ENCODE results near the gene TEF. TPM values are rescaled to one million over a fixed set of nuclear protein-coding genes. Genes with fewer than 3 reads are reported as not detected.

TEF gene
- polyA plus RNA-seq, 1 donor (not counting 4 experiments of a cell fraction or from before 2014, with no cell fraction given): 12.4 TPM

GRCh38 chr22:41383085-41383484 is 1.3 kb downstream of the TEF start:
- peak overlapping the region; percentile 80 for H3K9ac ChIP-seq (ENCODE audit: control insufficient read depth, extremely low read depth, insufficient read depth, low read length)
- no peaks in the 10 kb centered on the region for H3K9me3 ChIP-seq (ENCODE audit: control insufficient read depth, low read depth, low read length)
- no peaks in the 10 kb centered on the region for H4K20me1 ChIP-seq (ENCODE audit: control insufficient read depth, extremely low read depth, insufficient read depth, low read length)
- peak overlapping the region; percentile 87 for H3K4me2 ChIP-seq (ENCODE audit: control insufficient read depth, extremely low read depth, insufficient read depth, low read depth, low read length)
- peak overlapping the region; percentile 72 to 88 (median 73) for H3K4me3 ChIP-seq (ENCODE audit: control insufficient read depth in 2 of 3, extremely low read depth in 1 of 3, insufficient read depth in 2 of 3, low read depth in 1 of 3, low read length in 3 of 3)
- H3K27me3 ChIP-seq (ENCODE audit: control insufficient read depth, extremely low read depth, insufficient read depth, low read length): no peaks in the 10 kb centered on the region
- H2AFZ ChIP-seq (ENCODE audit: control insufficient read depth, low read length): no peak overlapping the region
- H3K9me1 ChIP-seq (ENCODE audit: control insufficient read depth, extremely low read depth, insufficient read depth, low read length): no peaks in the 10 kb centered on the region
- H3K4me1 ChIP-seq (ENCODE audit: control insufficient read depth, extremely low read depth, insufficient read depth, low read length): peaks cover 11% of the 10 kb centered on the region
- no peak for TF ChIP-seq EZH2 (IDR thresholded peaks at IDR 0.05; ENCODE audit: low read length)
- TF ChIP-seq CTCF (optimal IDR thresholded peaks at IDR 0.05 in 1 of 3, IDR thresholded peaks at IDR 0.05 in 1 of 3, conservative IDR thresholded peaks at IDR 0.05 in 1 of 3; ENCODE audit: extremely low read depth in 1 of 3, insufficient read depth in 2 of 3, low read length in 3 of 3): no peak
- dilution Hi-C loops (cut with MboI; ENCODE audit: extremely low pct_ligation_motif_present, low sequenced_read_pairs): no loop called here
- FAIRE-seq (peak; percentile 32), DNase-seq (ENCODE audit: low read depth, low spot score) (no peak)
- peak overlapping the region; percentile 39 for H3K27ac ChIP-seq (ENCODE audit: control insufficient read depth, insufficient read depth, low read length)
- H3K79me2 ChIP-seq (ENCODE audit: control insufficient read depth, insufficient read depth, low read length): no peaks in the 10 kb centered on the region
- peaks cover 5 to 8% of the 10 kb centered on the region in 2 experiments for H3K36me3 ChIP-seq (ENCODE audit: control insufficient read depth in 2 of 2, extremely low read depth in 1 of 2, insufficient read depth in 2 of 2, low read length in 2 of 2)

DNA sequence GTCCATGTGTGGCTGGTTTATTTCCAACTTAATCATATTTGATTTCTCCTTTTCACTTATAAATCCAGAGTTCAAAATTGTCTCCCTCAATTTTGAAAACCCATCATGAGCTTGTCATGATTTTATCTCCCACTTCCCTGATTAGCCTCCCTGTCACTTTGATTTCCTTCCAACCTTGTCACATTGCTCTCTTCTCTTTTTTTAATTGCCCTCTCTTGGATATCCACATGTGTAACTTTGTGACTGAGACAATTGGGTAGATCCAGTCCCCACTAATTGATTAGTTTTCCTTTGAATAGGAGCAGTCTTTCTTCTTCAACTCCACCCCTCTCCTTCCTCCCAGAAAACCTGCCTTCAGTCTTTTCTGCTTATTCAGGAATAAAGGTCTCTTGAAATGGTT is 2.4 kb downstream of the TEF start:
- Histone ChIP-seq H3K36me3 (ENCODE audit: control insufficient read depth in 2 of 2, extremely low read depth in 1 of 2, insufficient read depth in 2 of 2, low read length in 2 of 2) (peaks cover 5 to 8% of the 10 kb centered on the region in 2 experiments), H3K4me2 (ENCODE audit: control insufficient read depth, extremely low read depth, insufficient read depth, low read depth, low read length) (no peak overlapping the region), H4K20me1 (ENCODE audit: control insufficient read depth, extremely low read depth, insufficient read depth, low read length) (no peaks in the 10 kb centered on the region), H3K9ac (ENCODE audit: control insufficient read depth, extremely low read depth, insufficient read depth, low read length) (no peak overlapping the region), H3K9me3 (ENCODE audit: control insufficient read depth, low read depth, low read length) (no peaks in the 10 kb centered on the region), H3K4me3 (ENCODE audit: control insufficient read depth in 2 of 3, extremely low read depth in 1 of 3, insufficient read depth in 2 of 3, low read depth in 1 of 3, low read length in 3 of 3) (no peak overlapping the region), H3K27ac (ENCODE audit: control insufficient read depth, insufficient read depth, low read length) (no peak overlapping the region), H3K4me1 (ENCODE audit: control insufficient read depth, extremely low read depth, insufficient read depth, low read length) (peaks cover 11% of the 10 kb centered on the region), H3K27me3 (ENCODE audit: control insufficient read depth, extremely low read depth, insufficient read depth, low read length) (no peaks in the 10 kb centered on the region), H2AFZ (ENCODE audit: control insufficient read depth, low read length) (no peak overlapping the region), H3K79me2 (ENCODE audit: control insufficient read depth, insufficient read depth, low read length) (no peaks in the 10 kb centered on the region), H3K9me1 (ENCODE audit: control insufficient read depth, extremely low read depth, insufficient read depth, low read length) (no peaks in the 10 kb centered on the region)
- DNase-seq (ENCODE audit: low read depth, low spot score): no peak
- dilution Hi-C loops (cut with MboI; ENCODE audit: extremely low pct_ligation_motif_present, low sequenced_read_pairs): no loop called here
- FAIRE-seq: no peak
- TF ChIP-seq EZH2 (IDR thresholded peaks at IDR 0.05; ENCODE audit: low read length) (no peak), CTCF (optimal IDR thresholded peaks at IDR 0.05 in 1 of 3, IDR thresholded peaks at IDR 0.05 in 1 of 3, conservative IDR thresholded peaks at IDR 0.05 in 1 of 3; ENCODE audit: extremely low read depth in 1 of 3, insufficient read depth in 2 of 3, low read length in 3 of 3) (no peak)
